Jurkat, Clone E6-1 (cell line): ENCODE measurements around the gene RAB36.

ENCODE experiments used
- DNase-seq: peaks from one replicate; pipeline ENCODE4 v3.0.0-alpha.2; 2011; ENCODE audit warnings: low read depth, low spot score
- H3K4me3 ChIP-seq: 2 replicates; pipeline ENCODE4 v1.5.1; 2011; ENCODE audit warnings: mild to moderate bottlenecking, low read length, control low read depth, moderate library complexity

Gene RAB36

GRCh38 chr22:23107487-23108248 is 37.6 kb upstream of the RAB36 start:
- DNase-seq = no peak
- no peak overlapping the region for H3K4me3 ChIP-seq

DNA sequence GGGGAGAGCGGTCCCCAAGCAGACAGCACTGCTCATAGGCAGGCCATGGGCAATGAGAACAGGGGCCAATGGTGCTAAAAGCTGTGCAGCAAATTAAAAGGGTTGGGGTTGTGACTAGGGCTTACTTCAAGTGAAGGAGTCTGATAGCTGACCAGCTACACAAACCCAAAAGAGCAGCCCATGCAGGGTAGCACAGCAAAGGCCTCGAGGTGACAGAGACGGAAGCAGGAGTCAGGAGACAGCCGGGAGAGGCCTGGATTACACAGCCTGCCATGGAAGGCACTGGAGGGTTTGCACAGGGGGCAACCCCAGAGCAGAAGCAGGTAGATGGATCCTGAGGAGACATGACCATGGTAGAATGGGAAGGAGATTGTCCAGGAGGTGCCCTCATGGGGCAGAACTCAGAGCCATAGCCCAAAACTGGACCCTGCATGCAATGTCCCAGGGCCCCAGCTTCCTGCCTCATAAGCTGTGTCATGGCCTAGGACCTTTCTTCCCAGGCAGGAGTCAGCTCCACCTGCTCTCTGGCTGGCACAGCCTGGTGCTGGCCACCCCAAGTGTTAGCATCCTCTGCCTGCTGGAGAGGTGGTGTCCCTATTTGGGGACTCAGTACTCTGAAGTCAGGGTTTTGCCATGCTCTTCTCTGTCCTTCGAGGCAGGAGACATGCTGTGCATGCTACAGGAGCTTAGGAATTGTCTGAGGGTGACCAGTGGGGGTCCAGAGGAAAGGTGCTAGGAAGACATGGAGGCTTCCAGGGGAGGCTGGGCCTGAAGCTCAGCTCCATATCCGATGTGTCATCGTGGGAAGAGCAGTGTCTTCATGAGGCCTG is 36.8 kb upstream of the RAB36 start:
- DNase-seq = no peak
- no peak overlapping the region for H3K4me3 ChIP-seq

GRCh38 chr22:23109079-23109347 is 36.3 kb upstream of the RAB36 start:
- no peak for DNase-seq
- H3K4me3 ChIP-seq = no peak overlapping the region

DNA sequence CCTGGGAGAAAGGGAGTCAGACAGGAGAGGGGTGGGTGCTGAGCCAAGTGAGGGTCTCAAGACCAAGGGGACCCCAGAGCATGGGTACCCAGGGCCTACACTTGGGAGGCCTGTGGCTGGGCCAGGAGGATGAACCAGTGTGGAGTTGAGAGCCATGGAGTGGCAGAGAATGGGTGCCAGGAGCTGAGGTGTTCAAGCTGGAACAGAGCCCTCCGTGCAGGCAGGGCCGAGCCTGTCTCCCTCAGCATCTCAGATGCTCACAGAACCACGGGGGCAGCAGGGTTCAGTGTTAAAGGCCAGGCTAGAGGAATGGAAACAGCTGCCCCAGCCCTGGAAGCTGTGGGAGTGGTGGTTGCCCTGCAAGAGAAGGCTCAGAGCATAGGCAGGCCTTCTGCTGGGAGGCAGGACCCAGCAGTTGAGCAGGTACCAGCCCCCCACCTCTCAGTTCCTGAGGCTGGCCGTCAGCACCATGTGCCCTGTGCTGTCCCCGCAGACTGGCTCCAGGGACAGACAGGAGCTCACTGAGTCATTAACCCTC is 35.8 kb upstream of the RAB36 start:
- H3K4me3 ChIP-seq = no peak overlapping the region
- no peak for DNase-seq

DNA sequence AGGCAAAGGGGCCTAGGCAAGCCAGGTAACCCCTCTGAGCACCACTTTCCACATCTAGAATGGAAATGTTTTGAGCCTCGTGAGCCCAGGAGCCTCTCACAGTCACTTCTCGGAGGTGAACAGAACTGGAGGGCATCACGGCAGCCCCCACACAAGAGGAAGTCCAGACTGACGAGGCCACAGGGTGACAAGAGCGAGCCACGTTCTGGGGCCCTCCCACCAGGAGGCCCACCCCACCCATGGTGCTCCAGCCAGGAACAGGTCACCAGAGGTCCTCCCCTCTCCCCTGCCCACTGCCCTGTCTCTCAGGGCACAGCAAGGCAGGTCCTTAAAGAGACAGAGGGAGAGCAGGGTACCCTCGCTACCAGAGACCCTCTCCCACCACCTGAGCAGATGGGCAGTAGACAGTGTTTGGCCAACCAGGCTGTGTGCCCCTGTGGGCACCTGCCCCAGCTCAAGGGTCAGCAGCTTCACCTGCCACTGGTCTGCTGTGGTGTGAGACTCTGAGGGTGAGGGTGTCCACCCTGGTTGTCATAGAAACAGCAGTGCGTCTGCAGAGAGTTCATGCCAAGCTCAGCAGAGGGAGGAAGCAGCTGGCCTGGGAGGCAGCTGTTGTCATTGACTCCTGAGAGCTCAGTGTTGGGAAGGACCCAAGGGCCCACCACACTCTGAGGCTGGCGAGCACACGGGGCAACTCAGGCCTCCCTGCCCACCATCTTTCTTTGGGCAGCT is 34.9 kb upstream of the RAB36 start:
- no peak overlapping the region for H3K4me3 ChIP-seq
- DNase-seq = no peak

DNA sequence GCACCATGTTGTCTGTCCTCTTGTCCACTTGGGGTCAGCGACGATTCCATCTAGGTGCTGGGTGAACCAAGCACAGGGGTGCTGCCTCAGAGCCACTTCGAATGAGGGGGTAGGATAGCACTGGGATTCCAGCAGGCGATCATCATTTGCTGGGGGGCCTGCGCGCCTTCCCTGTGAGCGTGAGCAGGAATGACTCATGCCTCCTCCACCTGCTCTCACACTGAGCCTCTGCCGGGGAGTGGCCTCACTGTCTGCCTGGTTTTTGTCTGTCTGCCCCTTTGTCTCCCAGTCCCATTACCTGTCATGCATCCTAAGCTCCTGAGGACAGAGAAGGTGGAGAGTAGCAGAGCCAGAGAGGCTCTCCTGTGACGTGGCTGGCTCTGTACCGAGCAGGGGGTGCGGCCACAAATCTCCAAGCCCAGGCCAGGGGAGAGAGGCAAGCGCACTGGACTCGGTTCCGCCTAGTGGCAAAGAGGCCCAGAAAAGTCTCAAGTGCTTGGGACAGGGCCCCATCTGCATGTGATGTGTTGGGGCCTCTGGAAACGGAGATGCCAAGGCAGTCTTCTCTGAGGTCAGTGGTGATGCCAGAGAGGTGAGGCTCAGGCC is 34.3 kb upstream of the RAB36 start:
- DNase-seq = no peak
- H3K4me3 ChIP-seq = no peak overlapping the region

GRCh38 chr22:23112472-23113012 is 32.7 kb upstream of the RAB36 start:
- no peak for DNase-seq
- H3K4me3 ChIP-seq = no peak overlapping the region

- DNase-seq = no peak
- no peak overlapping the region for H3K4me3 ChIP-seq
Observed at GRCh38 chr22:23113067-23113846, 32.0 kb upstream of the RAB36 start.

DNA sequence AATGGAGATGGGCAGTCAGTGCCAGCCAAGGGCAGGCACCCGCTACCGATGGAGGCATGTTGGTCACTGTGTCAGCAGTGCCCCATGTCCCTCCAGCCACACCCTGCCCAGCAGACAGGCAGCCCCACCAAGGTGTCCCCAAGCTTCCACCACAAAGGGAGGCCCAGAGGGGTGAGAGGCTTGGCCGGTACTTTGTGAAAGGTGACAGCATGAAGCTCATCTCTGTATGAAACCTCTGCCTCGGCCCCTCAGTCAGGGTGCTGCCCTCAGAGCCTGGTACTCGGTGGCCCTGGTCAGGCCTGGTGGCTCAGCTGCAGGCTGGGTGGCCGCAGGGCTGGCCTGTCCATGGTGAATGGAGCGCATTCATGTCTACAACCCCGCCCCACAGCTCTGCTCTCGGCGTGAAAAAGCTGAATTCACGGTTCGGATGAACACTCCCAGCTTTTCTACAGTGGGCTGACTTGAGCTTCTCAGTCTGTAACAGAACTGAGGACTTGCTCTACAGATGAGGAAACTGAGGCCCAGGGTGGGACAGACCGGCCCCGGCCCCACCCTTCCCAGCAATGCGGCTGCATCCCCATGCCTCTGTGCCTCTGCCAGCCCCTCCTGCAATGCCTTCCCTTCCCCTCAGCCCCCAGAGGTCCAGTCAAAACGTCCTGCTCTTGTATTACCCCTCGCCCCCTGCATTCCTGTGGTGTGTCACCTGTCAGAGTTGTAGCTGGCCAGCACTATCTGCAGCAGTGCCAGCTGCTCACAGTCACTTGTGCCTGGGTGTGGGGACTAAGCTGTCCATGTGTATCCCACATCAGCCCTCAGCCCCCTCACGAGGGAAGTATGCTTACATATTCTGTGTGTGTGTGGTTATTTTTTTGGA is 31.2 kb upstream of the RAB36 start:
- no peak for DNase-seq
- no peak overlapping the region for H3K4me3 ChIP-seq

GRCh38 chr22:23114721-23115020 is 30.6 kb upstream of the RAB36 start:
- H3K4me3 ChIP-seq = no peak overlapping the region
- DNase-seq = no peak

DNA sequence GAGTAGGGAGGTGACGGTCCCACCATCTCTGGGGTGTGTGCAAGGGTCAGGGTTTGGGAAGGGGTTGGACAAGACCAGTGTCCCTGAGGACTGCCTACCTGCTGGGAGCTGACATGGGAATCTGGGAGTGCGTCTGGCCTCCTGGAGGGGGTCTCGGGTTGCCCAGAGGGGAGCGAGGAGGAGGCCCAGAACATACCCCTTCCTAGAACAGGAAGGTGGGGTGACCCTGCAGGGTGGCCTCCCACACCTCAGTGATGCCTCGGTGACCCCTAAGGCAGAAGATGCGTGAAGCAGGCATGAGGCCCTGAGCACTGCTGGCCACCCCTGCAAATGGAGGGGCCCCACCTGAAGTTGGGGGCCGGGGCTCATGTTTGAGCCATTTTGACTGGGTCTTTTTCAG is 29.9 kb upstream of the RAB36 start:
- DNase-seq = no peak
- no peak overlapping the region for H3K4me3 ChIP-seq

DNA sequence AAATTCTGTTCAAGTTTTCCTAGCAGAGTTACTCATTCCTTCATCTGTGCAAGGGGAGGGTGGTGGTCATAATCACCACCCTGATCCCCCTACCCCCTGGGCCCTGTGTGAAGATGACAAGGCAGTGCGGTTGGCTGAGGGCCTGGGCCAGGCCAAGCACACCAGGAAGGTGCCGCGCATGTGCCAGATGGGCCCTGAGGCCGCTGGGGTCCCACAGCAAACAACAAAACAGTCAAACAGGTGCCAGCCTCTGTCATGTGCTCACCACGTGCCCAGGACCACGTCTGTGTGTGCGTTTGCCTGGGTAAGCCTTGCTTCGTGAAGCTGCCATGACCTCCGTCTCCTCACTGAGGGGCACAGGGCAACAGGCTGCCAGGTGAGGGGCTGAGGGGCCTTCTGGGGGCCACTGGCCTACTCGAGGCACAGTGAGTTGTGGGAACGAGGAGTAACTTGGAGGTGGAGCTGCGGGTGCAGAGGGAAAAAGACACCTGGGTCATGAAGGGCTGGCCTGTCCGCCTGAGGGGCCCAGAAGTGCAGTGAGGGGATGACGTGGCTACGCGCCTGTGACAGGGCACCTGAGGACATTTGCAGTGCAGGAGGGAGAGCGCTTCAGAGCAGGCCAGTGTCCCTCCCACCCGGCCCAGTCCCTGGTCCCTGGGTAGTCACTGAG is 29.3 kb upstream of the RAB36 start:
- no peak overlapping the region for H3K4me3 ChIP-seq
- DNase-seq = no peak

DNA sequence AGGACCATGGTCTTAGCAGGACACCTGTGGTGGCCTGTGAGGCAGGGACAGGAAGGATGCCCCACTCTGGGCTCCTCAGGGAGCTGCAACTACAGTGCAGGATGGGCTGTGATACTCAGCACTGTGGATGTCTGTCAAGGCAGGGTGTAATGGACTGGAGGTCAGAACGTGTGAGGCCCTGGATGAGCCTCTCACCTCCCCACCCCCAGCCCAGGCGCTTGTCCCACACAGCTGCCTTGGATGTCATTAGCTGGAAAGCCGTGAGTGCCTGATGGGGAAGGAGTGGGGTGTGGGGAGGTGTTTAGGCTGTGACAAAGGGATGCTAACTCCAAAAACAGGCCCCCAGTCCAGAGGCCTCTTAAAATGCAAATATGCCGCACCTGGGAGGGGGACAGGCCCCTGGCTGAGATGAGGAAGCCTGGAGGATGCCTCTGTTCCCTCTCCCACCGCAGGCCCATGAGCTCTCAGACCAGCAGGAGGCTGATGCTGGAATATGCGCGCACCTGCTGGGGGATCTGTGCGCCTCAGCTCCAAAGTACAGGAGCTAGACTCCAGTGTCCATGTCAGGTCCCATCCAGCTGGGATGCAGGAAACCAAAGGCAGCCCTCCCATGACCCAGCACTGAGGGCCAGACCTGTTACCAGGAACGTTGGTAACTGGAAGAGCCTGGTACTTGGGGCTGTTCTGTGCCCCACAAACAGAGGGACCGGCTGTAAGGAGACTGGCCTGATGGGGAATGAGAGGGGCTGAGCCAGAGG is 28.6 kb upstream of the RAB36 start:
- DNase-seq = no peak
- no peak overlapping the region for H3K4me3 ChIP-seq

GRCh38 chr22:23117275-23117674 is 28.0 kb upstream of the RAB36 start:
- no peak overlapping the region for H3K4me3 ChIP-seq
- DNase-seq = no peak

DNA sequence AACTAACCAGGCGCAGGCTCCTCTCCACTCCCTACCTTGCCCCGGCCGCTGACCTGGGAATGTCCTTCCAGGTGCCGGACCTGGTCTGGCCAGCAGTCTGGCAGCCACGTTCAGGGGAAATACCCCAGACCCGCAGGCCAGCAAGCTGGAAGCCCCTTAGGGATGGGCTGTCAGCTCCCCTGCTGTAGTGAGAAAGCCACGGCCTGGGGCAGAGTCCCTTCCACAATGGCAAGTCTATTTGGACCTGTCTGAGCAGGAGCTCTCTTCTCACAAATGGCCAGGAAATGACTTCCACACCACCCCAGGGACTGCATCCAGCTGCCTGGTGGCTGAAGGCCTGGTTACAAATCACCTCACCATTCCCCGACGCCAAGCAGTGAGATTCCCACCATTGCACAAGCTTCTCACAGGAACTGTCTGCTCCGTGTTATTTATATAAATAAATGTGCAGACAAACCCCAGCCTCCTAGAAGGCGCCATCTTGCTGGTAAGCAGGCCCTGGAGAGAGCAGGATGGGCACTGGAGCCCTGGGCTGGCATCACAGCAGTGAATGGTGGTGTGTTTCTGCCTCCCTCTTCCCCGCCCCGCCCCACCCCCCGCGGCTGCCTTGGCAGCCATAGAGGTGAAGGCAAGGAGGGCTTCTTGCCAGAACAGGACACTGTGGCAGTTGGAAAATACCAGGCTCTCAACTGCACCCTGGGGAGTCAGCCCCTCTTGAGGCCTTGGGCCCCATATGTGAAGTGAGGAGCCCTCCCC is 27.2 kb upstream of the RAB36 start:
- H3K4me3 ChIP-seq = no peak overlapping the region
- DNase-seq = no peak
